Measurements from ENCODE around the gene CD320. TPM values are rescaled to one million over a fixed set of nuclear protein-coding genes. Genes with fewer than 3 reads are reported as not detected.

CD320 gene
- total and polyA plus RNA-seq, 10 of the 15 experiments (the other 5 are each of a cell fraction or from before 2014, with no cell fraction given), result 1.1 to 134 (median 46.5) TPM

DNA sequence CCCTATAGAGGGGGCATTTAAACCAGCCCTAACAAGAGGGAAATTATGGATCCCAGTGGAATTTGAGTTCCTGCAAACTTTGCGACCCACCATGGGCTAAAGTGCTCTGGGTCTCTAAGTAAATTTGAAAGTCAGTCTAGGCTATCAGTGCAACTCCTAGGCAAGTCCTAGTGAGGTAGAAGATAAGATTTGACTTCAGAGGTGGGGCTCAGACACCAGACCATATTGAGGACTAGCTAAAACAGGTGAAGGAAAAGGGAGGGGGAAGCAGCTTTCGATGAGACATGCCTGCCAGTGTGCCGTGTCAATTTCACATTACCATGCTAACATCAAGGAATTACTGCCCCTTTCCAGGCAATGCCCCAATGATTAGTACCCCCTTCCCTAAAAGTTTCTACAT is 38.4 kb downstream of the CD320 start:
- DNase-seq (ENCODE audit: low read depth, low spot score) (no peak), FAIRE-seq (no peak), ATAC-seq (no peak)
- Histone ChIP-seq H3K27me3 (replicated peaks in 1 of 2; ENCODE audit: control insufficient read depth in 2 of 2, insufficient read depth in 2 of 2, low read length in 1 of 2) (no peaks in the 10 kb centered on the region), H3K9ac (ENCODE audit: control insufficient read depth, insufficient read depth, low read length) (peak overlapping the region; percentile 79), H3K27ac (ENCODE audit: control insufficient read depth, insufficient read depth) (peak overlapping the region; percentile 95), H3K4me1 (ENCODE audit: control insufficient read depth, insufficient read depth, low read length) (peaks cover 21% of the 10 kb centered on the region), H3K4me2 (ENCODE audit: control insufficient read depth, insufficient read depth) (peak overlapping the region; percentile 96), H3K9me3 (replicated peaks; ENCODE audit: control insufficient read depth, insufficient read depth, low read length) (no peaks in the 10 kb centered on the region), H3K79me2 (ENCODE audit: control insufficient read depth, insufficient read depth, low read length) (no peaks in the 10 kb centered on the region), H4K20me1 (ENCODE audit: control insufficient read depth, insufficient read depth) (no peaks in the 10 kb centered on the region), H3K36me3 (ENCODE audit: control insufficient read depth in 2 of 2, insufficient read depth in 2 of 2, low read length in 1 of 2) (no peaks in the 10 kb centered on the region), H3K4me3 (peak overlapping the region; percentile 47), H2AFZ (ENCODE audit: control insufficient read depth, low read depth, low read length) (peak overlapping the region; percentile 77)
- intact Hi-C loops (cut with micrococcal nuclease; ENCODE audit: unreplicated experiment), result loop anchor here (5.0 kb wide), 2 partner anchors 53 to 128 kb away; partner anchors contain the start of genes NDUFA7 and RPS28
- ChIA-PET RAD21 (ENCODE audit: unreplicated experiment) (interaction anchor here (0.5 to 2.1 kb wide), 3 partner anchors 71 to 349 kb away, joined by 3 to 6 read pairs (median 4); no protein-coding TSS in a partner anchor), CTCF (interaction anchor here (0.6 to 1.7 kb wide), 8 partner anchors 8 to 244 kb away, joined by 3 to 6 read pairs (median 4); partner anchors contain the start of genes NDUFA7, RAB11B, RPS28 and ZNF414), POLR2A (interaction anchor here (0.7 to 1.2 kb wide), 3 partner anchors 50 to 120 kb away, joined by 3 to 4 read pairs (median 3); partner anchors contain the start of gene RAB11B), SMC1A (ENCODE audit: uncharacterized antibody, unreplicated experiment) (interaction anchor here (0.6 to 1.2 kb wide), 3 partner anchors 52 to 70 kb away, joined by 3 read pairs; partner anchors contain the start of genes NDUFA7 and RPS28)
- in situ Hi-C loops (cut with MboI), result loop anchor here (5.0 kb wide), 1 partner anchor 38 kb away; the partner anchor contains the start of gene CD320
- WGBS (ENCODE audit: insufficient coverage, insufficient replicate concordance, low lambda C conversion rate, missing lambda C conversion rate), result 18% methylated on average over 3 of the region's 3 CpGs
- TF ChIP-seq ZNF24 (IDR thresholded peaks at IDR 0.05), result no peak
- TF ChIP-seq NR2C2 (IDR thresholded peaks at IDR 0.05; ENCODE audit: borderline replicate concordance, control insufficient read depth, insufficient read length, low read depth), result no peak
- TF ChIP-seq NFYB (IDR thresholded peaks at IDR 0.05; ENCODE audit: insufficient read depth, low read depth, low read length), result no peak
- TF ChIP-seq ZNF622 (IDR thresholded peaks at IDR 0.05), result no peak
- TF ChIP-seq ZBED1 (IDR thresholded peaks at IDR 0.05; ENCODE audit: borderline replicate concordance), result no peak
- no peak for TF ChIP-seq ZSCAN29 (IDR thresholded peaks at IDR 0.05)
- no peak for TF ChIP-seq BMI1 (IDR thresholded peaks at IDR 0.05; ENCODE audit: borderline replicate concordance)
- no peak for TF ChIP-seq MYB (IDR thresholded peaks at IDR 0.05; ENCODE audit: borderline replicate concordance, low read depth, low read length)
- TF ChIP-seq TBL1XR1 (IDR thresholded peaks at IDR 0.05; ENCODE audit: low read depth, low read length), result no peak
- TF ChIP-seq NR2F1 (conservative IDR thresholded peaks at IDR 0.05), result no peak
- BruUV-seq (replicated peaks), result no TSS peak
